Esophagus squamous epithelium (tissue), 5 donors: ENCODE results near the gene ABLIM3. TPM values are rescaled to one million over a fixed set of nuclear protein-coding genes. Genes with fewer than 3 reads are reported as not detected.
"Not testable (repeated sequence)": the region's sequence is repeated elsewhere in the genome, so short reads cannot be mapped to it uniquely, and the experiment has no call there.

ENCODE experiments used
- DNase-seq: peaks from one replicate; lab custom pipeline; 2025; lab: John Stamatoyannopoulos, UW
- H3K27ac ChIP-seq, 4 donors: fragments of 200-600 bp; sonication (generic); one replicate each; pipeline ENCODE4 v1.5.1; 2016 to 2019; ENCODE audit warnings: mild to moderate bottlenecking in 1 of 4
- H3K27me3 ChIP-seq, 4 donors: fragments of 200-600 bp; sonication (generic); 1 replicate in 3 of 4; 2 replicates in 1 of 4; pipeline versions ENCODE4 v1.5.1 to v1.6.0; 2017 to 2021; ENCODE audit warnings: antibody characterized with exemption in 1 of 4
- H3K36me3 ChIP-seq, 3 donors: fragments of 200-600 bp; sonication (generic); one replicate each; pipeline ENCODE4 v1.5.1; 2016 to 2019
- H3K4me1 ChIP-seq, 3 donors: fragments of 200-600 bp; sonication (generic); one replicate each; pipeline ENCODE4 v1.5.1; 2017 to 2019
- H3K4me3 ChIP-seq, 4 donors: fragments of 200-600 bp; sonication (generic); 1 replicate in 3 of 4; 2 replicates in 1 of 4; pipeline ENCODE4 v1.5.1; 2016 to 2019; ENCODE audit warnings: mild to moderate bottlenecking in 2 of 4, moderate library complexity in 1 of 4
- H3K9me3 ChIP-seq, 3 donors: fragments of 200-600 bp; sonication (generic); one replicate each; pipeline ENCODE4 v1.5.1; 2016 to 2019
- POLR2A ChIP-seq, 4 donors: fragments of 450-650 bp; IDR thresholded peaks; one replicate each; pipeline ENCODE4 v1.6.1; 2017; ENCODE audit warnings: antibody characterized with exemption in 4 of 4, mild to moderate bottlenecking in 4 of 4, moderate library complexity in 3 of 4
- WGBS, 2 donors: methylation state at CpG; one replicate each; pipeline ENCODE4 v1.1.5; 2018; 5-methylcytosine and 5-hydroxymethylcytosine counted together
- intact Hi-C: fragments of 100-400 bp; cut with DNase I; formaldehyde crosslinking; loops from one replicate; pipeline ENCODE4 v1.15.0; 2022
- total RNA-seq, 4 donors: library from RNA; depleted of rRNA; stranded (reverse); fragments of >200 nt; gene quantifications; one replicate each; pipeline ENCODE4 v1.1.0, GENCODE V29; 2016
- TF ChIP-seq, protein P1 (sequence below), 6 experiments: fragments of 450-650 bp in 4 of 6; fragments of 200-600 bp in 2 of 6; sonication (generic) in 2 of 6; IDR thresholded peaks; one replicate each; pipeline ENCODE4 v1.5.1; 2016 to 2019; ENCODE audit warnings: antibody characterized with exemption in 6 of 6, mild to moderate bottlenecking in 4 of 6, moderate library complexity in 4 of 6
- donor health status: DM: yes; HTN: yes; CAD: no.

The ABLIM3 gene
- total RNA-seq, 4 donors from 2014 or later = 10.6 to 47.7 (median 27.1) TPM

DNA sequence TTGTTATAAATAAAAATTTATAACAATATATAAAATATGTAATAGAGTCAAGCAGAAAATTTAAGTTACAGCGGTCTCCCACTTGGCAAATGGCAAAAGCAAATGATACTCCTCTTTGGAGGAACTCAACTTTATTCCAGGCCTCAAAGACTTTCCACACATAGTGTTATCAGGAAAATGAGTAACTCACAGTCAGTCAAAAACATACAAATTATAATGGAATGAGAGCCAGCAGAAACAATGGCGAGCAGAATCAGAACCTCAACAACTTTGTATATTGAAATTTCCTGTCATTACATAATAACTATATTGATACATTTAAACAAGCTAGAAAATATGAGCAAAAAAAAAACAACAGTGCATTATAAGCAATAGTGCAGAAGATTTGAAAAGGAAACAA, 45.2 kb downstream of the ABLIM3 start:
- WGBS, 2 donors = 62 to 66% methylated on average over 2 of the region's 2 CpGs
- intact Hi-C loops = no loop called here

DNA sequence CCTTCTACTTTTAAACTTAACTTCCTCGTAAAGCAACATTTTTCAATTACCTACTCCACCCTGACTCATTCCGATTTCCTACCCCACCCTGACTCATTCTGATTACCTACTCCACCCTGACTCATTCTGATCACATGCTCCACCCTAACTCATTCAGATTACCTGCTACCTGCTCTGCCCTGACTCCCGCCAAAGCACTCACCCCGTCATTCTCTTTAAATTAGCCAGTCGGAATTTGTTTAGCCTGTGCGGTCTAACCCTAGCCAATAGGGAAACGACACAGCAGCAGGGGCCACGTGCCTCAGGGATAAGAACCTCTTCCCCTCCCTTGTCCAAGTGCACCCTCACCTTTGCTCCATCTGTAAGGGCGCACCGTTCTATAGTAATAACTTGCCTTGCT, 46.3 kb downstream of the ABLIM3 start:
- H3K27me3 ChIP-seq, H3K4me3 ChIP-seq, H3K9me3 ChIP-seq, intact Hi-C loops, H3K4me1 ChIP-seq, DNase-seq: not testable (repeated sequence)
- Histone ChIP-seq H3K27ac (peak overlapping the region in 2 of 4 donors; percentile 23 to 59), H3K36me3 (peaks cover 0 to 22% (median 0%) of the 10 kb centered on the region in 3 donors)
- 51 to 62% methylated on average over 10 of the region's 10 CpGs for WGBS, 2 donors

More for the DNA sequence above, 45.2 kb downstream of the ABLIM3 start:
- Histone ChIP-seq H3K4me1 (peaks cover 0 to 9% (median 3%) of the 10 kb centered on the region in 3 donors), H3K27me3 (no peaks in the 10 kb centered on the region), H3K36me3 (peaks cover 0 to 22% (median 0%) of the 10 kb centered on the region in 3 donors), H3K9me3 (no peaks in the 10 kb centered on the region), H3K27ac (peak overlapping the region in 1 of 4 donors; percentile 59), H3K4me3 (no peak overlapping the region)
- TF ChIP-seq POLR2A (IDR thresholded peaks at IDR 0.05) = no peak
- TF ChIP-seq, protein P1, sequence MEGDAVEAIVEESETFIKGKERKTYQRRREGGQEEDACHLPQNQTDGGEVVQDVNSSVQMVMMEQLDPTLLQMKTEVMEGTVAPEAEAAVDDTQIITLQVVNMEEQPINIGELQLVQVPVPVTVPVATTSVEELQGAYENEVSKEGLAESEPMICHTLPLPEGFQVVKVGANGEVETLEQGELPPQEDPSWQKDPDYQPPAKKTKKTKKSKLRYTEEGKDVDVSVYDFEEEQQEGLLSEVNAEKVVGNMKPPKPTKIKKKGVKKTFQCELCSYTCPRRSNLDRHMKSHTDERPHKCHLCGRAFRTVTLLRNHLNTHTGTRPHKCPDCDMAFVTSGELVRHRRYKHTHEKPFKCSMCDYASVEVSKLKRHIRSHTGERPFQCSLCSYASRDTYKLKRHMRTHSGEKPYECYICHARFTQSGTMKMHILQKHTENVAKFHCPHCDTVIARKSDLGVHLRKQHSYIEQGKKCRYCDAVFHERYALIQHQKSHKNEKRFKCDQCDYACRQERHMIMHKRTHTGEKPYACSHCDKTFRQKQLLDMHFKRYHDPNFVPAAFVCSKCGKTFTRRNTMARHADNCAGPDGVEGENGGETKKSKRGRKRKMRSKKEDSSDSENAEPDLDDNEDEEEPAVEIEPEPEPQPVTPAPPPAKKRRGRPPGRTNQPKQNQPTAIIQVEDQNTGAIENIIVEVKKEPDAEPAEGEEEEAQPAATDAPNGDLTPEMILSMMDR (IDR thresholded peaks at IDR 0.05) = no peak
- no peak for DNase-seq

- H3K27me3 ChIP-seq = no peaks in the 10 kb centered on the region
- DNase-seq = no peak
- intact Hi-C loops = no loop called here
- TF ChIP-seq, protein P1 (IDR thresholded peaks at IDR 0.05) = no peak
- TF ChIP-seq POLR2A (IDR thresholded peaks at IDR 0.05) = no peak
- H3K4me3 ChIP-seq = no peak overlapping the region
- no peaks in the 10 kb centered on the region for H3K9me3 ChIP-seq
- peaks cover 0 to 9% (median 3%) of the 10 kb centered on the region in 3 donors for H3K4me1 ChIP-seq
- WGBS, 2 donors = 95 to 98% methylated on average over 3 of the region's 3 CpGs
- peaks cover 0 to 20% (median 0%) of the 10 kb centered on the region in 3 donors for H3K36me3 ChIP-seq
- H3K27ac ChIP-seq = no peak overlapping the region
Measured at GRCh38 chr5:149188383-149188782, 47.1 kb downstream of the ABLIM3 start.

GRCh38 chr5:149195337-149195887, 54.1 kb downstream of the ABLIM3 start:
- 63 to 70% methylated on average over 7 to 8 of the region's 9 CpGs for WGBS, 2 donors
- peak overlapping the region in 3 of 4 donors; percentile 22 to 40 (median 29) for H3K27ac ChIP-seq
- TF ChIP-seq, protein P1 (IDR thresholded peaks at IDR 0.05) = no peak
- no peak for TF ChIP-seq POLR2A (IDR thresholded peaks at IDR 0.05)

DNA sequence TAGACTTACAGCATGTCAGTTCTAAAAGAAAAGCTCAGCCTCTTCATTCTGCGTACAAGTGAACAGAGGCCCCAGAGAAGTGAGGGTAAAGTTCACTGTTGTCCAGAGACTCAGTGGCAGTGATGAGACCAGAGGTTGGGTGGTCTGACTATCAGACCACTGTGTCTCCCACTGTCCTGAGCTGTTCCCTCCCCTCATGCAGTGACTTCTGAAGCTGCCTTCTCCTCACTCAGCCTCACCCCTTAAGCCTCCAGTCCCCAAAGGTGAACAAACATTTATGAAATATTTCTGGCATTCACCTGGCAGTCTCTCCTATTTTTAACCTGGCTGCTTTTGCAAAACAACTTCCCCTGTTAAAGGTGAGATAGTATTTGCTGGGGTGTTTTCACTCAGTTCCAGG, 54.7 kb downstream of the ABLIM3 start:
- 64 to 92% methylated on average over 1 of the region's 1 CpG for WGBS, 2 donors
- H3K36me3 ChIP-seq = peaks cover 0 to 27% (median 0%) of the 10 kb centered on the region in 3 donors

More at GRCh38 chr5:149195337-149195887, 54.1 kb downstream of the ABLIM3 start:
- DNase-seq = no peak
- Histone ChIP-seq H3K36me3 (peaks cover 0 to 23% (median 0%) of the 10 kb centered on the region in 3 donors), H3K4me3 (no peak overlapping the region), H3K4me1 (no peaks in the 10 kb centered on the region), H3K27me3 (no peaks in the 10 kb centered on the region), H3K9me3 (no peaks in the 10 kb centered on the region)
- intact Hi-C loops = no loop called here

More for the DNA sequence above, 54.7 kb downstream of the ABLIM3 start:
- intact Hi-C loops = no loop called here
- no peak for DNase-seq
- Histone ChIP-seq H3K27ac (peak overlapping the region in 3 of 4 donors; percentile 22 to 29 (median 29)), H3K4me3 (no peak overlapping the region), H3K4me1 (no peaks in the 10 kb centered on the region), H3K27me3 (no peaks in the 10 kb centered on the region), H3K9me3 (no peaks in the 10 kb centered on the region)
- TF ChIP-seq, protein P1 (IDR thresholded peaks at IDR 0.05) = no peak
- no peak for TF ChIP-seq POLR2A (IDR thresholded peaks at IDR 0.05)
